ENCODE results near the gene HERC3.

Gene HERC3

DNA sequence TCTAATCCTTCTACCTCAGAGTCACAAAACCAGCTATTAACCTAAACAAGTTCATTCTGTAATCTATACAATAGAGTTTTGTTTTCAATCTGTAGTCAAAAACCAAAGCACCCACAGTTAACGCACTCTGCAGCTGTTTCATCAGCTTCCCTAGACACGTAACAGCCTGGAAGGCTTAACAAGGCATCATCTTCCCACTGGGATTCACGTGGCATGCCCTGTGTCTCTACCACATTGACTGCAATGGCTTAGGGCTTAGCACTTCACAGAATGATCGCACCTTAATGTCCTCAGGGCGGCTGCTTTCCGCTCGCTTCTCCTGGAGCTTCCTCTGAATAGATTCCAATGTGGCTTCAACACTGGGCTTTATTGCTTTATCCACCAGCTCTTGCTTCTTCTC, 155.1 kb downstream of the HERC3 start:
- no peak for DNase-seq

DNA sequence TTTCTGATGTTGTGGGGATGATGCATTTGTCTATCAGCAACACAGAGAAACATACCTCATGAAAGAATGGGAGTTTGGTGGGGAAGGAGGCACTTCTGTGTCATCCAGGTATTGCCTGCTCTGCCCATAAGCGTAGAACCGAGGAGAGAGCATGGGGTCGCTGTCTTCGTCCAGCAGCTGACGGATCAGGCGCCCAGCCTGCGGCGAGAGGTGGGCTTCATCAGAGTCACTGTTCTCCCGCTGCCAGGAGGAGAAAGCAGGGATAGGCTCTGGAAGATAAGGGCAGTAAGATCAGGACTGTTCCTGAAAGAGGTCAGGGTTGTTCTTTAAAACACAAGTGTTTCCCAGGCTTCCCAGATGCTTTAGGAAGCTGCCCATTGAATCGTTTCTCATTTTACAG, 158.1 kb downstream of the HERC3 start:
- no peak for DNase-seq

DNA sequence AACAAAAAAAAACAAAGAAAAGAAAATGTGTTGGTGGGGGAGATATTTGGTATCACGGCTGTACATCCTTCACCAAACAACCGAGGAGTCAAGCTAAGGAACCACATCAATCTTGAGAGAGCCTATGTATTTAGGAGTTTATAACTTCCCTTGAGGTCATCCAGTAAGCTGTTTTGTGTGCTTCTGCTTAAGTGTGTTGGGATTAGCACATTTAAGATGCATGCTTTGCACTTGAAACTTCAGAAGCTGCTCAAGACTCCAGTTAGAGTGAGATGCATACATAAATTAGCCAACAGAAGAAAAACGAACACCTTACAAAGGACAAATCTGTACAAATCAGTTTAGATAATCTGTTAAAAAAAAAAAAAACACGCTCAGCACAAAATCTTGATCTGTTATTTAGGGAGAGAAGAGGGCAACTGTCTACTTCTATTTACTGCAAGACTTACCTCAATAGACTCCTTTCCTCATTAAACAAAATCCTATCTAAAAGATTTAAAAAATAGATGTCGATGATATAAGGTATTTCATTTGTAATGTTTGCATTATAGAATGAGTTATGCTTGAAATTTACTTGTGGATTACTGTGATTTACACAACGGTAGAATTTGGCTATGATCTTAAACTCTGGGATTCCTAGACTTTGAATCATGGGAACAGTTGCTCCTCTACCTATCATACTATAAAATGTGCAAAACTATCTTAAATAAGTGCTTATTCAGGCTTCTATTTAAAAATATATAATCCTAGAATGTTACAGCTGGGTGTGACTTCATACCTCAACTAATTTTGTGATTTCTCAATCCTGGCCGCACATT, 159.2 kb downstream of the HERC3 start:
- no peak for DNase-seq

DNA sequence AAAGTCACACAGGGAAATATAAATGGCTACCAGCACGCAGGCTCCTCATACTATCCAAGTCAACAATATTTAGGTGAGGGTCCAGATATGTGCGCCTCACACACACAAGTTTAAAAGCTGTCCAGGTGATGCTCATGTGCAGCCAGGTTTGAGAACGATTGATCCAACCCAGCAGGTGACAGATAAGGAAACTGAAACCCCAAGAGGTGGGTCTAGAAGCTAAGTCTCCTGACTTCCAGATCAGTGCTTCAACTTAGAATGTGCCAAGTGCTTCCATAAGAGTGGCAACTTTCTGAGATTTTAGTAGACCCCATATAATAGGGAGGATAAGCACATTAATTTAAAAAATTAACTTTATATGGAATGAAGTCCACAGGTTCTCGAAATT, 159.8 kb downstream of the HERC3 start:
- DNase-seq, result no peak

DNA sequence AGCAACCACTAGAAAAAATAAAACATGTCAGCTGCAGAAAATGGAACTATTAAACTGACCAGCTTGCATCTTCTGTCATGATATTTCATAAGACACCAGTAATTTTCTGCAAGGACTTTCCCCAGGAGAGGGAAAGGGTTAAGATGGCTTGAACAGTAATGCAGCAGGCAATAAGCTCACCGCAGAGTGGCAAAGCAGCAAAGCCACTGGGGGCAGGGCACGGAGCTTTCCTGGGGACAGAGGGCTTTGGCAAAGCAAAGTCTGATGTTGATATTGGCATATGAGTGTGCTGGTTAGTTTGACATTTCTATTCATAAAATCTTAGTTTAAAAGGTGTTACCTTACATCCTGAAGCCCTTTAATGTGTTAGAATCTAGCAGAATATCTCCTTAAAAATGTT, 160.5 kb downstream of the HERC3 start:
- DNase-seq, result no peak

DNA sequence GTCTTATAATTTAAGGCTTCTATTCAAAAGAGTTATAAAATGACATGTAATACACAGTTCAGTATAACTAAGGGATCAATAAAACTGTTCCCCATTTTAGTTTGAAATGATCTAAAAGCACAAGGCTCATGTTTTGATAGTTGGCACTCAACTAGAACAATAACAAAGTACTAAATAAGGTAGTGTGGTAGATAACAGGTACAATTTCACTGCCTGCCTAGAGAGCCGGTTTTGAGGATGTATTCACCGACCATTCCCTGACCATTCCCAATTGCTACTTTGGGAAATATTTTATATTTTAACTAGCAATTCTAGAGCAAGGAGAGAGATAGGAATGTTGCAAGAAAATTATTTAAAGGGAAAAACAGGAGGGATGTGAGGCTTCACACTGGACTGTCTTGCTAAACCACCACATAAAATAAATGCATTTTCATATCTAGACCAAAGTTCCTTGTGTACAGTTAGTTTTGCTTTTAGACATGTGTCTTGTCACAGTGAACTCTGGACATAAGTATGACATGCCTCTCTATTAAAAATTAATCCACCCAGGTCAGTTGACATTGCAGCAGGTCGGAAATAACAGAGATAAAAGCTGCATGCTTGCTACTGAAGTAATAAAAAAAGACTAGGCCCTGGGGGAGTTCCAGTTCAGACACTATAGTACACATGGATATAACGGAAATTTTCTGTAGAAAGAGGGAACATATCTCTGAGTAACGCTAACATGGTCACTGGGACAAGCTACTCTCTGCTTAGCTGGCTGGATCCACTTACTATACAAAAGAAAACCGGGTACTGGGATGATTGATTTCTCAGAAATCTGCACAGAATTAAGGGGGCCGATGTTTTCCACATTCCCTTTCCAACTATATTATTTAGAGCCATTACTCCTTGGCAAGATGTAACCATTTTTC, 161.6 kb downstream of the HERC3 start:
- no peak for DNase-seq

DNA sequence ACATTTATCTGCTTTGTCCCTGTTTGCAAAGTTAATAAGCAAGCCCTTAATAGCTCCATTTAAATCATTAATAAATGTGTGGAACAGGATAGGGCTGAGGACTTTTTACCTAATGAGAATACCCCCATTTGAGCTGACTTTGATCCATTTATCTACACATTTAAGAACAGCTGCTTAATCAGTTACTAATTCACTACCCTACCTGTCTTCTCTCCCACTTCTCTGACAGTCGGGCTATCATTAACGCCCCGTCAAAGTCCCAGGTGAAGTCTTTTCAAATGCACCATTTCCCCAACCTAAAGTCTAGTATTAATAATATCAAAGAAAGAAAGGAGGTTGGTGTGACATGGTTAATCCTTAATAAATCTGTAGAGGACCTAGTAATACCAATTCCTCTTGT, 162.5 kb downstream of the HERC3 start:
- DNase-seq, result no peak

DNA sequence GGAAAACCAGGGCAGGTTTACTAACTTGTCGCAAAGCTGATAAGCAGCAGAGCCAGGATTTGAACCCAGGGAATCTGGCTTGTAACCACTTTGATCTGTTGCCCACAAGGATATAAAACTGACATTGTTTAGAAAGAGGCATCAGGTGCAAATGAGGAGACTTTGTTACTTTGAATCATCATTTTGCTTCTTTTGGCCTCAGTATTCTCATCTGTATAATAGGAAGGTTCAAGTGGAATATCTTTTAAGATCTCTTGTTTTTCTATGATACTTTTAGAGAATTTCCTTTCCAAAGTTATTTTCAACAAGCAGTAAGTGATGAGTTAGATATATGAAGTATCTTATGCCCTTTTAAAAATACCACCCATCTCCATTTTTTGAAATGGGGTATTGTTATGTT, 163.2 kb downstream of the HERC3 start:
- no peak for DNase-seq

DNA sequence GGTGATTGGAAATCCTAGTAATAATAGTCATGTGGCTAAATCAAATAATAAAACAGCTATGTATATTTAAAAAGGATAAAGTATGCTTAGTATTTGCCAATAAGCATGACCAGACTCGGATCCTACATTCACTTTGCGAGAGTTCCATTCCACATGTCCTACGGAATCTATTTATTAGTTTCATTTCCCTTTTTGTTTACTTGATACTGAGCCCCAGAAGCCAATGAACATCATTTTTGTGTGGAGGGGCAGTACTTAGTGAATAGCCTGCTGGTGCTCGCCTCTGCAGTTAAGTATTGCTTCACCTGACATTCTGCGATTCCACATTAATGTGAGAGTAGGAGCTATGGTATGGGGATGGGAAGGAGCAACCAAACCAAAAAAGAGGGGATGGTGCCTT, 163.9 kb downstream of the HERC3 start:
- DNase-seq, result no peak

DNA sequence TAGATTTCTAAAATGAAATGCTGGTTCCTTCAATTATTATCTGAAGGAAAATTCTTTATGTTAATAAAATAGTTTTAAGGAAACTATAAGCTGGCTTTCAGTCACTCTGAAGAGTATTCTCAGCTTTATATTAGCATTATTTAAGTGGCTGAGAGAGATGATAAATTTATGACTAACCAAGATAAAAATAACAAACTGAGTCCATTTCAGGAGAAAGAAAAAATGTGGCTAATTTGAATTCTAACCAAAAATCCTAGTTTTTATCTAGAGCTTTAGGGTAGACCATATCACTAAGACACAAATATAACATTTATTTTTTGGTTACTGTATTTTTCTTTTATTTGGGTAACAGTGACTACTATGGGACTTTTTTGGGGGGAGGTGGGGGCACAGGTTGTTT, 164.8 kb downstream of the HERC3 start:
- no peak for DNase-seq

DNA sequence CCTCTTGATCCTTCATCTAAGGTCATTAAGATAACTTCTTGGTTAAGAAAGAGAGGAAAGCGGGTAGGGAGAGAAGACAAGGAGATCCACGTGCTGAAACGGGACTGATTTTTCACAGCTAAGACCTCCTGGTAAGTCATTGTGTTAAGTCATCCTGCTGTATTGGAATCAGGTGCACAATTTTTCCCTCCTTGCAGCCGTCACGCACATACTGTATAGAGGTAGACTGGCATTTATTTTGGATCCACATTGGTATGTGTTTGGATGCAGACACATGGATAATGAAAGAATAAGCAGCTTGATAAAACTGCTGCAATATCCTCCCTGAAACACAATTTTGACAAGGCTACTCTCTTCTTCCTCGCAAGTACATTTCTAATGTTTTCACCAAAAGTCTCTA, 165.5 kb downstream of the HERC3 start:
- DNase-seq, result no peak
